Putamen (tissue), 1 donor: ENCODE measurements around the gene IRX5.

ENCODE experiments used
- DNase-seq: peaks from one replicate; pipeline ENCODE4 v3.0.0-alpha.2; 2016; ENCODE audit warnings: low spot score

The IRX5 gene

GRCh38 chr16:54931120-54932014 is 702 bp downstream of the IRX5 start:
- no peak for DNase-seq

DNA sequence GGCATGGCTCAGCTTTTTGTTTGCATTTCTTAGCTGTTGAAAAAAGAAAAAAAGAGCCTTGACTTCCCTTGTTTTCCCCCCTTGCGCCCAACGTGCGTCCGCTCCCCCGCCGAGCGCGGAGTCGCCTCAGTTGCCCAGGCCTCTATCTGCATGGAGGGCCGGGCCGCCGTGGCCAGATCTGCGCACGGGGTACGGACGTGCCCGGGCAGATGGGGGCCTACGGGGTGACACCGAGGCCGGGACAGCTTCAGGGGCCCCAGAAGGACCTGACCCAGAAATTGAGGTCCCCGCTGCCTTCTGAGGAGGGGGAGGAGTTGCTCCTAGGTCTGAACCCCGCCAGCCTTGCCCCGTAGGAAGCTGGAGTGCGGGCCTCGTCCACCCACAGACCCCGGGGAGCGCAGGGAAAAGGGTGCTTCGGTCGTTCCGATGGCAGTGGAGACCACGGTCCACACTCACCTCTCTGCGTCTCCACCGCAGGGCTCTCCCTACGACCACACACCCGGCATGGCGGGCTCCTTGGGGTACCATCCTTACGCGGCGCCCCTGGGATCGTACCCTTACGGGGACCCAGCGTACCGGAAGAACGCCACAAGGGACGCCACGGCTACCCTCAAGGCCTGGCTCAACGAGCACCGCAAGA is 1.5 kb downstream of the IRX5 start:
- DNase-seq, result no peak

DNA sequence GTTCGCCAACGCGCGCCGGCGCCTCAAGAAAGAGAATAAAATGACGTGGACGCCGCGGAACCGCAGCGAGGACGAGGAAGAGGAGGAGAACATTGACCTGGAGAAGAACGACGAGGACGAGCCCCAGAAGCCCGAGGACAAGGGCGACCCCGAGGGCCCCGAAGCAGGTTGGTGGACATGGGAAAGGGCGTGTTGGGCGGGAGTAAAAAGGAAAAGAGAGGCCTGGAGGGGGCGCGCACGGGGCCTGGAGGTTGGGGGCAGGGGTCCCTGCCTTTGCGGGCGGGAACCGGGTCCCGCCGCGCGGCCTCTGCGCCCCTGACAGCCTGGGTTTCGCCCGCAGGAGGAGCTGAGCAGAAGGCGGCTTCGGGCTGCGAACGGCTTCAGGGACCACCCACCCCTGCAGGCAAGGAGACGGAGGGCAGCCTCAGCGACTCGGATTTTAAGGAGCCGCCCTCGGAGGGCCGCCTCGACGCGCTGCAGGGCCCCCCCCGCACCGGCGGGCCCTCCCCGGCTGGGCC is 2.1 kb downstream of the IRX5 start:
- DNase-seq, result no peak

GRCh38 chr16:54933281-54934011 is 2.8 kb downstream of the IRX5 start:
- DNase-seq, result no peak

DNA sequence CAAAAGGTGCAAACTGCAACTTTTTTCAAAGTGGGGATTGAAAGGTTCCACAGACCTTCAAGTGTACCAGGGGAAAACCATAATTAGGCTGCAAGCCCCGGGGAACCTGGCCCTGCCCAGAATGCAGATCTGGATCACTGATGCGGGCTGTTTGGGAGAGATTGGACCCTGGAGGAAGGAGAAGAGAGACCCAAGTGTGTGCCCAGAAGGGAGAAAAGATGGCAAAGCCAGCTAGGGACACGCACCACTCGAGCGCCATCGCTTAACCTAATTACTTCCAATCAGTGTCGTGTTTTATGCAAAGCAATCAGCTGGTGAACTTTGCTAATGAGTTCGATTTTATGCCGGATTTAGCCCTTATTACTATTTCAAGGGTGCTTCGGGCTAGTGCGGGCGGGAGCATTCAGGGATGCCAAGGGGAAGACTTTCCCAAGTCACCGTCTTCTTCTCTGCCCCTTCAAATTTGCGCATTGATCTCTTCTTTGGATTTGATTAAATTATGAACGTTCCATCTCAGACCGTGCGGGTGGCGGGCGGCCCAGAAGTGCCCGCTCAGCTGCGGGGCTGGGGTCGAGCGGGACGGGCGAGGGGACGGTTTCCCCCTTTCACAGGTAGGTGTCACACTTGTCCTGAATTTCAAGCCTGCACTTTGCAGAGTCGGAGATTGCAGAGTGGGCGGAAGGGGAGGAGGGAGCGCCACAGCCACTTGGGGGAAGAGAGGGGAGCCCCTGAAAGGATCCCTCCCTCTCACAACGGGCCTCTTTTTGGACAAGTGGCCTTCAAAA is 4.0 kb downstream of the IRX5 start:
- no peak for DNase-seq

DNA sequence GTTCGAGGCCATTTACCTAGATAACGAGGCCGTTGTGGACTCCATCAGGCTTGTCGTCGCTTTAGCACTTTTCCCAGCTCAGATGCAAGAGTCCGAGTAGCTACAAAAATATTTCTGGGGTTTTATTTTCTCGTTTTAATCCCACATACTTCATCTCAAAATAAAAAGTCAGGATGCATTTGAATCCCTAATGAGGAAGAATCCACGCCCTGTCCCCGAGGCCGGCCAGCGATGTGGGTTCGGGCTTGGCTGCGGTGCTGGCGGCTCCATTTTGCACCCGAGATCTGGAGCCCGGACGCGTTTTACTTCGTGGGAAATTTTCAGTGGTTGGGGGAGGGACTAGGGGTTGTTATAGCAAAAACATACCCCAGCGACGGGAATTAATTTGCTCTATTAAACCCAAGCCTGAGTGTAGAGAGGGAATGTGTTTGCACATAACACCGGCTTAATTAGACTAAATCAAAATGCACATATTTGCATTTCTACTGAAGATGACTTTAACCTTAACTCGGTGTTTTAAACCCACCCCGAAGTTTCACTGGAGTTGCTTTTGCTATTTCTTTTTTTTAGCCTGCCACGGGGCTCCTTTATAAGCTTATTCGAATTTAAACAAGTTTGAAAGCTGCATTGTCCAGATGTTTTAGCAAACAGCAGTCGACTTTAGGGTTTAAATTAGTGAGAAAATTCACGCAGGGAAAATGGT is 4.8 kb downstream of the IRX5 start:
- DNase-seq, result no peak

DNA sequence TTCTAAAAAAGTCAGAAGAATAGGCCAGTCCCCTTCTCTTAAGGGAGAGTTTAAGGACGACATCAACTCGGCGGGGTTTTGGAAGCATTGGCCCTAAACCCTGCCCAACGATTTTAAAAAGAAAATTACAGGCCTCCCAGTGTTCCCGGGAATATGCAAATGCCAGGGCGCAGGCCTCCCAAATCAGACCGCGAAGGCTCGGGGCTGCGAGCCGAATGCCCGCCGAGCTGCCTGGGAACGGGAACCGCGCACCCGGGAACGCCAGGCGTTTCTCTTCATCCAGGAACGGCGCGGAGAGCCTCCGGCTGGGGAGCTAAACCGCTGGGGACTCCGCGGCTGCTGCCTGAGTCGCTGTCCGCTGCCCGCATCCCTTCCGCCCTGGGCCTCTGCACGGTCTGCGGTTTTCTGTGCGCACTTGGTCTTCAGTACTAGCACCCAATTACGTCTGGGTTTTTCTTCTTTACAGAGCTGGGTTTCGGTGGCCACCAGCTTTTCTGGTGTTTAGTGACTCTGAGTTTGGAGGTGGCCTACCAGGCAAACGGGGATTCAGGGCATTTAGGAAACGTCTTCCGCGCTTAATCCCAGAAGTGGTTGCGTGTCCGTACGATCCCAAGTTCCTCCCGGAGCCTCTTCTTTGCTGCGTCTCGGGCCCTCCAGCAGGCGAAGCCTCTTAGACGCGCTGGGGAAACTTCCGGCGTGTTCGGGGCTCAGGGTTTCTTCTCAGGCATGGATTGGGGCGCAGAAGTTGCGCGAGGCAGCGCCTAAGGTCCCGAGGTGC is 5.7 kb downstream of the IRX5 start:
- DNase-seq, result no peak

GRCh38 chr16:54936979-54937670 is 6.5 kb downstream of the IRX5 start:
- no peak for DNase-seq

- no peak for DNase-seq
These were observed 7.1 kb downstream of the IRX5 start for GRCh38 chr16:54937671-54938211.

GRCh38 chr16:54938212-54939028 is 7.8 kb downstream of the IRX5 start:
- DNase-seq, result no peak

GRCh38 chr16:54939029-54939346 is 8.3 kb downstream of the IRX5 start:
- DNase-seq, result no peak

GRCh38 chr16:54939510-54940278 is 9.0 kb downstream of the IRX5 start:
- DNase-seq, result no peak

DNA sequence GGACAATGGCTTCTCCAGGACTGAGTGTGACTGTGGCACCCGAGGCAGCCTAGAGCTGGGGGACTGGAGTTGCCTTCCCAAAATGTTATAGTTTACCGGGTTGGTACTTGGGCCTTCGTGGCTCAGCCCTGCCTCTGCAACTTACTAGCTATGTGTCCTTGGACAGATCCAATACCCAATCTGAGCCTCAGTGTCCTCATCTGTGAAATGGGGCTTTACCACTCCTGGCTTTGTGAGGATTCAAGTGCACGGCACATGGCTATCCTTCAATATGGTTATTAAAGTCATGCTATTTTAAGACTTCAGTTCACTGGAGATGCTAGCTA is 9.6 kb downstream of the IRX5 start:
- DNase-seq, result no peak

- no peak for DNase-seq
These were observed 11.8 kb downstream of the IRX5 start for GRCh38 chr16:54942353-54942943.

DNA sequence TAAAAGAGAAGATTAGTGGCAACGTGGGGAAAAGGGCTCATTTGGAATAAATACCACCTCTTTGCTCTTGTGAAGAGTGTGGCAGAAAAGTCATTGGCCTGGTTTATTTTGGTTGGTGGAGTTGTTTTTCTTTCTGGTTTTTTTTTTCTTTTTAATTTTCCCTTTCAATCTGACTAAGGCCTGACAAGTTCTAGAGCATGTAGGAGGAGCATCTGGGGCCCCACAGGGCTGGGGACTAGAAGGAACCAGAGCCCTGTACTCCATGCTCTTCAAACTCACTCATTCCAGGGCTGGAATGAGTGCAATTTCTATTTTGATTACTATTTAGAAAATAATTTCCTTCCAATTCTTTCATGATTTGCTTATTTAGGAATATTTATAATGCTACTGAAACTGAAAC is 13.3 kb downstream of the IRX5 start:
- DNase-seq, result no peak

DNA sequence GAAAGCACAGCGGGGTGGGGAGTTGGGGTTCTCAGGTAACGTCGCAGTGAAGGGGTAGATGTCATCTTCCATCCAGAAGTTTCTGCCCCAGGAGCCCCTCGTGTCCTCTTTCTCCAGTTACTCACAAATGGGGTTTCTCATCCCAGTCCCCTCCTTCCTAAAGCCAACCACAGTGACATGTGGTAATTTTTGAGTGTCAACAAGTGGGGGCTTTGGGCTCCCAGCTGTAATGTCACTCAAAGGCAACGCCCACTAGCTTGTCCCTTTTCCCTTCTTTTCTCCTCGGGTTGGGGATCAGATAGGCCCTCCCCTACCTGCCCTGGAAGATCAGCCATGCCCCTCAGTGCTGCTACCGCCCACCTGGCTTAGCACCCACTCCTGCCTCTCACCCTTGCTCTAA is 14.4 kb downstream of the IRX5 start:
- DNase-seq, result no peak

DNA sequence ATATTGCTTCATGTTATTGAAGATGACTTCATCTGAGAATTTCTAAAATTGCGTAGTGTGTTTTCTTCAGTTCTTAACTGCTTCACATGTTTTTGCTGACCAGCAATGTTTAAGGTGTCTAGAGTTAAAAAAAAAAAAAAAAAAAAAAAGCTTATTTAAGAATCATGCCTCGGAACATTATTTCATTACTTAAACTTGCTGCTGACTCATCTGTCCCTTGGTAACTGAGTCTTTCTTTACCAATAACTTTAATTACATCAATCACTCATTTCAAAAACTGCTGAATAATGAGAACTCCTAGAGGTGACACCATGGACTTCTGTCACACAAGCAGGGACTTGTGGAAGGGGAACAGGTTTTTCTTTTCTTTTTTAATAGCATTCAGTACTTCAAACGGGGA is 16.2 kb downstream of the IRX5 start:
- DNase-seq, result no peak

- no peak for DNase-seq
These were observed 17.0 kb downstream of the IRX5 start for GRCh38 chr16:54947616-54948015.
